Testis (tissue), 2 donors: Measurements from ENCODE around the gene TNPO3.

Experiments
- POLR2A ChIP-seq: fragments of 450-650 bp; IDR thresholded peaks from one replicate; pipeline ENCODE4 v1.6.1; 2017; ENCODE audit warnings: antibody characterized with exemption, mild to moderate bottlenecking, moderate library complexity
- TF ChIP-seq, protein P1 (sequence below), 3 experiments: fragments of 450-650 bp in 2 of 3; fragments of 200-600 bp in 1 of 3; sonication (generic) in 1 of 3; IDR thresholded peaks; one replicate each; pipeline ENCODE4 v1.5.1; 2016 to 2019; ENCODE audit warnings: antibody characterized with exemption in 3 of 3, mild to moderate bottlenecking in 2 of 3, moderate library complexity in 1 of 3

DNA sequence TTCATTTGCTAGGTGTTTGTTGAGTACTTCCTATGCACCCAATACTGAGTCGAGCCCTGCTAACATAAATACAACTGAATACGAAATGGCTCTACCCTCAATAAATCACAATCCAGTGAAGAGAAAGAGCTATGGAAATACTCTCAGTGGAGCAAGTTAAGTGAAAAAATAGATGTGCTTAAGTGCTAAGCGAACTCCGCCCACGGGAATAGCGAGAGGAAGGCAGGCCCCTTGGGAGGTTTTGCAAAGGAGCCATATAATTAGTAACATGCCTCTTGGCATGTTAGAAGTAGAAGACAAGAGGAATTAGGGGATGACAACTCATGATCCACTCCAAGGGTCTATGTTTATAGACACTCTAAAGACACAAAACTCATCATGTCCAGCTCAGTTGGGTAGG, 46.8 kb upstream of the TNPO3 start:
- TF ChIP-seq, protein P1, sequence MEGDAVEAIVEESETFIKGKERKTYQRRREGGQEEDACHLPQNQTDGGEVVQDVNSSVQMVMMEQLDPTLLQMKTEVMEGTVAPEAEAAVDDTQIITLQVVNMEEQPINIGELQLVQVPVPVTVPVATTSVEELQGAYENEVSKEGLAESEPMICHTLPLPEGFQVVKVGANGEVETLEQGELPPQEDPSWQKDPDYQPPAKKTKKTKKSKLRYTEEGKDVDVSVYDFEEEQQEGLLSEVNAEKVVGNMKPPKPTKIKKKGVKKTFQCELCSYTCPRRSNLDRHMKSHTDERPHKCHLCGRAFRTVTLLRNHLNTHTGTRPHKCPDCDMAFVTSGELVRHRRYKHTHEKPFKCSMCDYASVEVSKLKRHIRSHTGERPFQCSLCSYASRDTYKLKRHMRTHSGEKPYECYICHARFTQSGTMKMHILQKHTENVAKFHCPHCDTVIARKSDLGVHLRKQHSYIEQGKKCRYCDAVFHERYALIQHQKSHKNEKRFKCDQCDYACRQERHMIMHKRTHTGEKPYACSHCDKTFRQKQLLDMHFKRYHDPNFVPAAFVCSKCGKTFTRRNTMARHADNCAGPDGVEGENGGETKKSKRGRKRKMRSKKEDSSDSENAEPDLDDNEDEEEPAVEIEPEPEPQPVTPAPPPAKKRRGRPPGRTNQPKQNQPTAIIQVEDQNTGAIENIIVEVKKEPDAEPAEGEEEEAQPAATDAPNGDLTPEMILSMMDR (IDR thresholded peaks at IDR 0.05), result no peak
- TF ChIP-seq POLR2A, result no peak
